Type B pancreatic cell (in vitro differentiated cells): Measurements from ENCODE around the gene PMM2. TPM values are rescaled to one million over a fixed set of nuclear protein-coding genes. Genes with fewer than 3 reads are reported as not detected.
A peak's percentile ranks its signal among the peaks of the same experiment; 100 is the strongest.

Experiments used
- DNase-seq: peaks from one replicate; pipeline ENCODE4 v3.0.0; 2021; ENCODE audit warnings: mixed read lengths; ENCODE audit not compliant: unreplicated experiment; ENCODE audit errors: extremely low spot score
- H3K27ac Mint-ChIP-seq: 2 replicates; pipeline ENCODE4 v1.8.0; 2021; ENCODE audit warnings: mild to moderate bottlenecking, mixed read lengths
- H3K27me3 Mint-ChIP-seq: 2 replicates; pipeline ENCODE4 v1.8.0; 2021; ENCODE audit warnings: mixed read lengths
- H3K36me3 Mint-ChIP-seq: 2 replicates; pipeline ENCODE4 v1.8.0; 2021; ENCODE audit warnings: mixed read lengths
- H3K4me1 Mint-ChIP-seq: one replicate; pipeline ENCODE4 v1.8.0; 2021; ENCODE audit warnings: mixed read lengths; ENCODE audit not compliant: unreplicated experiment
- H3K4me3 Mint-ChIP-seq: 2 replicates; pipeline ENCODE4 v1.8.0; 2021; ENCODE audit warnings: mild to moderate bottlenecking, mixed read lengths
- H3K9me3 Mint-ChIP-seq: 2 replicates; pipeline ENCODE4 v1.8.0; 2021; ENCODE audit warnings: mixed read lengths
- total RNA-seq: library from RNA; stranded (reverse); gene quantifications from 2 replicates; pipeline ENCODE4 v1.2.1, GENCODE V29; 2021; ENCODE audit warnings: low replicate concordance
- TF ChIP-seq, protein P1 (sequence below): fragments of 200-600 bp; sonication (generic); conservative IDR thresholded peaks from 2 replicates; pipeline ENCODE4 v1.5.0; 2021; ENCODE audit warnings: antibody characterized with exemption, mild to moderate bottlenecking

Gene PMM2
- total RNA-seq, 1 donor from 2014 or later, result 35.5 TPM

GRCh38 chr16:8890549-8890921 is 92.9 kb downstream of the PMM2 start:
- peaks cover 20% of the 10 kb centered on the region for H3K36me3 Mint-ChIP-seq
- H3K27ac Mint-ChIP-seq, result no peak overlapping the region
- peaks cover 19% of the 10 kb centered on the region for H3K4me1 Mint-ChIP-seq
- no peak overlapping the region for H3K4me3 Mint-ChIP-seq
- no peaks in the 10 kb centered on the region for H3K27me3 Mint-ChIP-seq
- DNase-seq, result no peak
- no peaks in the 10 kb centered on the region for H3K9me3 Mint-ChIP-seq
- TF ChIP-seq, protein P1, sequence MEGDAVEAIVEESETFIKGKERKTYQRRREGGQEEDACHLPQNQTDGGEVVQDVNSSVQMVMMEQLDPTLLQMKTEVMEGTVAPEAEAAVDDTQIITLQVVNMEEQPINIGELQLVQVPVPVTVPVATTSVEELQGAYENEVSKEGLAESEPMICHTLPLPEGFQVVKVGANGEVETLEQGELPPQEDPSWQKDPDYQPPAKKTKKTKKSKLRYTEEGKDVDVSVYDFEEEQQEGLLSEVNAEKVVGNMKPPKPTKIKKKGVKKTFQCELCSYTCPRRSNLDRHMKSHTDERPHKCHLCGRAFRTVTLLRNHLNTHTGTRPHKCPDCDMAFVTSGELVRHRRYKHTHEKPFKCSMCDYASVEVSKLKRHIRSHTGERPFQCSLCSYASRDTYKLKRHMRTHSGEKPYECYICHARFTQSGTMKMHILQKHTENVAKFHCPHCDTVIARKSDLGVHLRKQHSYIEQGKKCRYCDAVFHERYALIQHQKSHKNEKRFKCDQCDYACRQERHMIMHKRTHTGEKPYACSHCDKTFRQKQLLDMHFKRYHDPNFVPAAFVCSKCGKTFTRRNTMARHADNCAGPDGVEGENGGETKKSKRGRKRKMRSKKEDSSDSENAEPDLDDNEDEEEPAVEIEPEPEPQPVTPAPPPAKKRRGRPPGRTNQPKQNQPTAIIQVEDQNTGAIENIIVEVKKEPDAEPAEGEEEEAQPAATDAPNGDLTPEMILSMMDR, result no peak

- no peak overlapping the region for H3K4me3 Mint-ChIP-seq
- H3K27ac Mint-ChIP-seq, result peak overlapping the region; percentile 13
- H3K9me3 Mint-ChIP-seq, result no peaks in the 10 kb centered on the region
- H3K36me3 Mint-ChIP-seq, result peaks cover 20% of the 10 kb centered on the region
- no peak for DNase-seq
- H3K4me1 Mint-ChIP-seq, result peaks cover 8% of the 10 kb centered on the region
- H3K27me3 Mint-ChIP-seq, result no peaks in the 10 kb centered on the region
- TF ChIP-seq, protein P1, result no peak
Measured at GRCh38 chr16:8892101-8892575, 94.5 kb downstream of the PMM2 start.

- TF ChIP-seq, protein P1, result peak; percentile 45
- H3K9me3 Mint-ChIP-seq, result no peaks in the 10 kb centered on the region
- H3K36me3 Mint-ChIP-seq, result peaks cover 23% of the 10 kb centered on the region
- DNase-seq, result no peak
- H3K4me3 Mint-ChIP-seq, result no peak overlapping the region
- no peak overlapping the region for H3K27ac Mint-ChIP-seq
- H3K27me3 Mint-ChIP-seq, result no peaks in the 10 kb centered on the region
- peaks cover 8% of the 10 kb centered on the region for H3K4me1 Mint-ChIP-seq
Measured at GRCh38 chr16:8893426-8893825, 95.8 kb downstream of the PMM2 start.

DNA sequence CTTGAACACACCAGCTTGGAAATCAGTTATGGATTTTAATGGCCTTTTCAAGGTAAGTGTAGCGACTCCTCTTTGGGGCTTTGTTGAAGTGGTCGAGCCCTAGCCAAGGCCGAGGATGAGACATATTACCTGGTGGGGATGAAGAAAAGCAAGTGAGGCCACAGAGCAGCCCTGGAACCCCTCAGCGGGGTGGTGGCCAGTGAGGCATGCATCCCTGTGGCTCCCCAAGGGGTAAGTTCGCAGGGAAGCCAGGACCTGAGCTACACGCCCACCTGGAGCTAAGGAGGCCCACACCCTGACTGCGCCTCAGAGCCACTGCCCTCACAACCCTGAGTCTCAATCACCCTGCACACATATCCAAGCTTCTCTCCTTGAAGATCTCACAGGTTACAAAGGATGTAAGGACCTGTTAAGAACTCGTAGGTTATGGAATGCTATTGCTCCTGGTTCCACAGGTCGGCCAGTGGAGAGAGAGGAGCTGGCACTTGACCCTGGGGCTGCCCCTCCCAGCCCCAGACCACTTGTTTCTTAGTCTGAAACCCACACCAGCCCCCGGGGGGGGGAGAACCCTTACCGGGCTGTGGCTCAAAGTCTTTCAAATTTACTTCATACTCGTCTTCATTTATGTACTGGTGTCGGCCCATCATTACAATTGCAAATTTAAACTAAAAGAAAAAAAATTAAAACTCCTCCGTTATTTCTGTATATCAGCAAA is 96.5 kb downstream of the PMM2 start:
- Mint-ChIP-seq H3K27me3 (no peaks in the 10 kb centered on the region), H3K36me3 (peaks cover 26% of the 10 kb centered on the region), H3K27ac (no peak overlapping the region), H3K4me1 (peaks cover 8% of the 10 kb centered on the region), H3K9me3 (no peaks in the 10 kb centered on the region), H3K4me3 (no peak overlapping the region)
- DNase-seq, result no peak
- TF ChIP-seq, protein P1, result no peak

- Mint-ChIP-seq H3K36me3 (peaks cover 26% of the 10 kb centered on the region), H3K27ac (peak overlapping the region; percentile 26)
Measured at GRCh38 chr16:8894736-8895334, 97.2 kb downstream of the PMM2 start.

More at GRCh38 chr16:8894736-8895334, 97.2 kb downstream of the PMM2 start:
- TF ChIP-seq, protein P1, result no peak
- no peaks in the 10 kb centered on the region for H3K9me3 Mint-ChIP-seq
- no peaks in the 10 kb centered on the region for H3K27me3 Mint-ChIP-seq
- no peak for DNase-seq
- H3K4me1 Mint-ChIP-seq, result peaks cover 8% of the 10 kb centered on the region
- H3K4me3 Mint-ChIP-seq, result no peak overlapping the region
